BLaER1 treated with 17β-estradiol and CSF1 and Interleukin-3, amounts not matched to agents 10 nM and 100 nM (cell line): Measurements from ENCODE around the gene CACNA2D3.
A peak's percentile ranks its signal among the peaks of the same experiment; 100 is the strongest.

ENCODE experiments used
- H3K27ac ChIP-seq, 11 experiments: shearing (Covaris generic); formaldehyde crosslinking; 2 replicates each; pipeline ENCODE4 v1.8.1; 2022
- H3K27me3 ChIP-seq, 11 experiments: shearing (Covaris generic); formaldehyde crosslinking; 2 replicates each; pipeline ENCODE4 v1.8.1; 2022
- H3K36me3 ChIP-seq, 11 experiments: shearing (Covaris generic); formaldehyde crosslinking; 2 replicates each; pipeline ENCODE4 v1.8.1; 2022
- H3K4me1 ChIP-seq, 10 experiments: shearing (Covaris generic); formaldehyde crosslinking; 2 replicates each; pipeline ENCODE4 v1.8.1; 2022
- H3K4me2 ChIP-seq, 11 experiments: shearing (Covaris generic); formaldehyde crosslinking; 2 replicates each; pipeline ENCODE4 v1.8.1; 2022
- H3K4me3 ChIP-seq, 10 experiments: shearing (Covaris generic); formaldehyde crosslinking; 2 replicates each; pipeline ENCODE4 v1.8.1; 2022
- H3K9ac ChIP-seq, 11 experiments: shearing (Covaris generic); formaldehyde crosslinking; 2 replicates each; pipeline ENCODE4 v1.8.1; 2022
- H3K9me3 ChIP-seq, 11 experiments: shearing (Covaris generic); formaldehyde crosslinking; replicated peaks in 1 of 11; 2 replicates each; pipeline ENCODE4 v1.8.1; 2022
- H4K20me1 ChIP-seq, 11 experiments: shearing (Covaris generic); formaldehyde crosslinking; 2 replicates each; pipeline ENCODE4 v1.8.1; 2022
- Cebpa-rat ChIP-seq, 11 experiments: shearing (Covaris generic); IDR thresholded peaks; 2 replicates each; pipeline ENCODE4 v1.8.1; 2022

The CACNA2D3 gene

DNA sequence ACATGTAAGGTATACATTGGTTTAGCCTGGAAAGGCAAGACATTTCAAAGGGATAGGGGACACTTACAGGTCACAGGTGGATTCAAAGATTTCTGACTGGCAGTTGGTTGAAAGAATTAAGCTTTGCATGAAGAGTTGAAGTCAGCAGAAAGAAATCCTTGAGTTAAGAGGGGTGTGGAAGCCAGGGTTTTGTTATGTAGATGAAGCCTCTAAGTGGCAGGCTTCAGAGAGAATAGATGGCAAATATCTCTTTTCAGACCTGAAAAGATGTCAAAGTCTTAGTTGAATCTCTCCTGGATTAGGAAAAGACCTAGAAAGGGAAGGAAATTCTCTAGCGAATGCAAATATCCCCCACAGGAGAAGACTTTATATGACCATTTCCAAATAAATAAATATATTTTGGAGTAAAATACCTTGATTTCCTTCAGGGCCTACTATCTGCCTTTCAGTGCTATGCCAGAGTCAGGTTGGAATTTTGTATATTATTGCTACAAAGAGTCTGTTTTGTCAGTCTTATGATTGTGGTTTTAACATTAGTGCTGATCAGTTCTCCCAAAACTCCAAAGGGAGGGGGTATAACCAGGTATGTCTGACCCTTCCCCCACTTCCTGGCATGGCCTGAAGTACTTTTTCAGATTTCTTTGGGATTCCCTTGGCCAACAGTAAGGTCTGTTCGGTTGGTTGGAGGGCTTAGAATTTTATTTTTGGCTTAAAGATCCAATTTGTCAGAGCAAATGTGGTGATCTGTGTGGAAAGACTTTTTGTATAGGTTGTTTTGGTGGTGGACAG lies 519.1 kb downstream of the CACNA2D3 start:
- no peaks in the 10 kb centered on the region for H3K36me3 ChIP-seq
- H4K20me1 ChIP-seq, result no peaks in the 10 kb centered on the region
- no peak for TF ChIP-seq Cebpa-rat (IDR thresholded peaks at IDR 0.05)
- no peak overlapping the region for H3K27ac ChIP-seq
- H3K4me3 ChIP-seq, result no peak overlapping the region
- peaks cover 2 to 17% (median 11%) of the 10 kb centered on the region in 11 experiments; a peak in 15 of 22 replicates for H3K9me3 ChIP-seq
- no peak overlapping the region for H3K4me2 ChIP-seq
- no peaks in the 10 kb centered on the region for H3K27me3 ChIP-seq
- H3K4me1 ChIP-seq, result no peaks in the 10 kb centered on the region
- no peak overlapping the region for H3K9ac ChIP-seq

DNA sequence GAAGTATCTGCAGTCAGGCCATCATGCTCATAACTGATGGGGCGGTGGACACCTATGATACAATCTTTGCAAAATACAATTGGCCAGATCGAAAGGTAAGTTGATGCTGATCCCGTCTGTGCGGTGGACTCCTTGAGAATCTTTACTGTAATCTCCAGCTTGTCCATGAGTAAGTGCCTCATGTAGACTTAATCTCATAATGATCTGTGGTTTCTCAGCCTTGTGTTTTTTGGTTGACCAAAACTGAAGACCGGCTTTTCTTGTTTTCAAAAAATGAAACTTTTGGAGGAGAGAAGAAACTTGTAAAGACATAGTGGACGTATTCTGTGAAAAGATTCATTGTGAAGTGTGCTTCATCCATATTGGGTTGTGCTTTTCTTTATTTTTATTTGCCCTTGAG lies 519.8 kb downstream of the CACNA2D3 start:
- H3K4me1 ChIP-seq, result no peaks in the 10 kb centered on the region
- no peak overlapping the region for H3K4me3 ChIP-seq
- H3K27me3 ChIP-seq, result no peaks in the 10 kb centered on the region
- no peaks in the 10 kb centered on the region for H3K36me3 ChIP-seq
- peaks cover 8 to 24% (median 15%) of the 10 kb centered on the region in 11 experiments; a peak in 17 of 22 replicates for H3K9me3 ChIP-seq
- TF ChIP-seq Cebpa-rat (IDR thresholded peaks at IDR 0.05), result no peak
- no peak overlapping the region for H3K27ac ChIP-seq
- no peaks in the 10 kb centered on the region for H4K20me1 ChIP-seq
- H3K4me2 ChIP-seq, result no peak overlapping the region
- no peak overlapping the region for H3K9ac ChIP-seq

DNA sequence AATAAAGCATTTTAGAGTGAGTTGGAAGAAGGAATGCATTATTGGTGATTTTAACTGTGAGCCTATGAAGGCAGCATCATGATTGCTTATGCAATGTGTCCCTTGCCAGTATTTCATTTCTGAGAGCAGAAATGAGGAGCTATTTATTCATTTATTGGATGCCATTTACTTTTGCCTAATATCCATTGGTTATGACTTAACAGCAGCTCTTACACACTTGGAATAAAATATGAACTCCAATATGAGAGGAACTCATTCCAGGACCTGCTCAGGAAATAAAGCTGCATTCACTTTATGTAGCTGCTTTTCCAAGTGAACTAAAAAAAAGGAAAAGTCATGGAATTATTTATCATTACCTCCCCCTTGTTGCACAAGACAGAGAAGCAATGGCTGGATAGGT lies 525.4 kb downstream of the CACNA2D3 start:
- Histone ChIP-seq H4K20me1 (no peaks in the 10 kb centered on the region), H3K9ac (no peak overlapping the region), H3K4me1 (peaks cover 0 to under 1% (median 0%) of the 10 kb centered on the region in 10 experiments; a peak in 5 of 20 replicates), H3K4me3 (no peak overlapping the region), H3K4me2 (no peak overlapping the region), H3K27ac (no peak overlapping the region), H3K36me3 (no peaks in the 10 kb centered on the region), H3K9me3 (peaks cover 9 to 46% (median 19%) of the 10 kb centered on the region in 11 experiments; a peak in 20 of 22 replicates), H3K27me3 (no peaks in the 10 kb centered on the region)
- no peak for TF ChIP-seq Cebpa-rat (IDR thresholded peaks at IDR 0.05)

DNA sequence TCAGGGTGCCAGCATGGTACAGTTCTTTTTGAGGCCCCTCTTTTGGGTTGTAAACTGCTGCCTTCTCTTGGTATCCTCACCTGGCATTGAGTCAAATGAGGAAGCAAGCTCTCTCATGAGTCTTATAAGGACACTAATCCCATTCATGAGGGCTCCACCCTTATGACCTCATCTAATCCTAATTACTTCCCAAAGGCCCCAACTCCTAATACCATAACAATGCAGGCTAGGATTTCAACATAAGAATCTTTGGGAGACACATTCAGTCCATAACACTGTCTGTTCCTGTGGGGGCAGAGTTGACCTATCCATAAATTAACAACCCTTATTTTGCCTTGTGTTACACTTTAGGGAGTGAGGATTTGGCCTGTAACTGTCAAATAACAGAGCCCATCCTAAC lies 527.2 kb downstream of the CACNA2D3 start:
- no peaks in the 10 kb centered on the region for H3K36me3 ChIP-seq
- no peak overlapping the region for H3K9ac ChIP-seq
- no peak overlapping the region for H3K27ac ChIP-seq
- peaks cover 7 to 11% (median 10%) of the 10 kb centered on the region in 10 experiments; a peak in 17 of 20 replicates for H3K4me1 ChIP-seq
- TF ChIP-seq Cebpa-rat (IDR thresholded peaks at IDR 0.05), result no peak
- no peak overlapping the region for H3K4me3 ChIP-seq
- no peaks in the 10 kb centered on the region for H4K20me1 ChIP-seq
- H3K9me3 ChIP-seq, result peaks cover 9 to 44% (median 19%) of the 10 kb centered on the region in 11 experiments; a peak in 20 of 22 replicates
- H3K4me2 ChIP-seq, result no peak overlapping the region
- H3K27me3 ChIP-seq, result no peaks in the 10 kb centered on the region

DNA sequence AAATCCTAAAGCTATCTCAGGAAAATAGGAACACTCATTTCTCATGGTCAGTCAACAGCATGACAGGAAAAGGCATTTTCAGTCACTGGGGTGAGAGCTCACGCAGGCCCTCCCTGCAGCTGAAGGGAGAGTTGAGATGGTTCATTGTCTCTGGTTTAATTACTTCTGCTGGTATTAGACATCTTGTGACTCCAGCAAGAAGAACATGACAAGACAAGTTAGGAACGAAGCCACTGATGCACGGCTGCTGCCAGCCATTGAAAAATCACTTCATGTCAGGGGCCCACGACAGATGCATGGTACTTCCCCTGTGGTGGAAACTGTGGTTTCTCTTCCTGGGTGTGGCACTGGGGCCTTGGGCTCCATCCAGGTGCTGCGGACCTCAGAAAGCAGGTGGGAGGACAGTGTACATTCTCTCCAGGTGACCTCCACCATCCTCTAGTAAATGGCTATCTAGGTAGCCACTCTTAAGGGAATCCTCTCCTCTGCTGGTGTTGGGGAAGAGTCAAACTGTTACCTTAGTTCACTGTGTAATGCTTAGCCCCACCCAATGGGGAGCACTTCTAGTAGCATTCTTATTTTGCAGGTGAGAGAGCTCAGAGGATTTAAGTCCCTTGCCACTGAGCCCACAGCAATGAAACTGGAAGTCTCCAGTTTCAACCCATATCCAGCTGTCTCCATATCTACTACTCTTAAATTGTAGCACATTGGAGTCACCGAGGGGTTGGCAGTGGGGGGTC lies 531.3 kb downstream of the CACNA2D3 start:
- Histone ChIP-seq H3K4me2 (peak overlapping the region; percentile 6 to 56 (median 41); a peak in 20 of 22 replicates), H3K27ac (peak overlapping the region in 2 of 11 experiments; percentile 29 to 38; a peak in 2 of 22 replicates)
- TF ChIP-seq Cebpa-rat (IDR thresholded peaks at IDR 0.05), result no peak

DNA sequence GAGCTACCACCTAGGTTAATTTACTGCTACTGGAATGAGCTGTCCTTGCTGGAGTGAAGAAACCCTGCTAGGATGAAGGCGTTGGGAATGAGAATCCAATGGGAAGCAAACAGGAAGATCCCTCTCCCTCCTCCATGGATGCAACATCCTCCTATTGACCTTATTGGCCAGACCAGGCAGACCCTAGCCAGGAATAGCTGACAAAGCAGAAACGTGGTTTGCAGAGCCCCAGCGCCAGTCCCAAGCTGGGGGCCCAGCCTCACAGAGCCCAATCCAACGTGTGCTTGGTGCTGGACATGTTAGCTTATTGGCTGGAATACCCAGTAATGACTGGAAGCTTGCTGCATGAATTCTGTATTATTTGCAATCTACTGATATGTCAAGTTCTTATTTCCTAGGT lies 532.4 kb downstream of the CACNA2D3 start:
- Histone ChIP-seq H3K27ac (no peak overlapping the region), H4K20me1 (no peaks in the 10 kb centered on the region), H3K9me3 (peaks cover 0 to 4% (median 0%) of the 10 kb centered on the region in 11 experiments; a peak in 2 of 22 replicates), H3K9ac (no peak overlapping the region), H3K36me3 (no peaks in the 10 kb centered on the region), H3K27me3 (no peaks in the 10 kb centered on the region), H3K4me3 (no peak overlapping the region), H3K4me2 (no peak overlapping the region), H3K4me1 (peaks cover 7 to 11% (median 10%) of the 10 kb centered on the region in 10 experiments; a peak in 17 of 20 replicates)
- TF ChIP-seq Cebpa-rat (IDR thresholded peaks at IDR 0.05), result no peak

More for the DNA sequence above, 531.3 kb downstream of the CACNA2D3 start:
- H3K4me3 ChIP-seq, result no peak overlapping the region
- peaks cover 0 to 16% (median 5%) of the 10 kb centered on the region in 11 experiments; a peak in 8 of 22 replicates for H3K9me3 ChIP-seq
- peaks cover 7 to 11% (median 10%) of the 10 kb centered on the region in 10 experiments; a peak in 17 of 20 replicates for H3K4me1 ChIP-seq
- no peaks in the 10 kb centered on the region for H4K20me1 ChIP-seq
- no peaks in the 10 kb centered on the region for H3K27me3 ChIP-seq
- H3K9ac ChIP-seq, result no peak overlapping the region
- H3K36me3 ChIP-seq, result no peaks in the 10 kb centered on the region

DNA sequence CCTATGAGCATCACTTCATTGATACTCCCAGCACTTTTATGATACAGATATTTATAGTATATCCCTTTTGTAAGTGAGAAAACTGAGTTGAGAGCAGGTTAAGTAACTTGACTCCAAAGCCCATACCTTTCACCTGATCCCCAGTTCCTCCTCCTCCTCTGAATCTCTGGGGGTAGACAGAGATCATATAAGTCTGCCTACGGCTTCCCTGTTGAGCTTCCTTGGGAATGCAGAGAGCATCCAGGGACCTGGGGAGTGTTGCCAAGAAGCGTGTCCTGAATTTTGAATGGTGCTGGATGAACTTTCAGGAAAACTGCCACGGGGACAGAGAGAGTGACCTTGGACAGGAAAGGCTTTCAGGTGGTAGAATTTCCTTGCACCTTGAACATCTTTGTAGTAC lies 537.0 kb downstream of the CACNA2D3 start:
- Histone ChIP-seq H3K27me3 (no peaks in the 10 kb centered on the region), H3K27ac (no peak overlapping the region), H3K4me1 (no peaks in the 10 kb centered on the region), H3K36me3 (no peaks in the 10 kb centered on the region), H3K9ac (no peak overlapping the region), H4K20me1 (no peaks in the 10 kb centered on the region), H3K4me3 (no peak overlapping the region), H3K9me3 (no peaks in the 10 kb centered on the region), H3K4me2 (no peak overlapping the region)
- TF ChIP-seq Cebpa-rat (IDR thresholded peaks at IDR 0.05), result no peak

DNA sequence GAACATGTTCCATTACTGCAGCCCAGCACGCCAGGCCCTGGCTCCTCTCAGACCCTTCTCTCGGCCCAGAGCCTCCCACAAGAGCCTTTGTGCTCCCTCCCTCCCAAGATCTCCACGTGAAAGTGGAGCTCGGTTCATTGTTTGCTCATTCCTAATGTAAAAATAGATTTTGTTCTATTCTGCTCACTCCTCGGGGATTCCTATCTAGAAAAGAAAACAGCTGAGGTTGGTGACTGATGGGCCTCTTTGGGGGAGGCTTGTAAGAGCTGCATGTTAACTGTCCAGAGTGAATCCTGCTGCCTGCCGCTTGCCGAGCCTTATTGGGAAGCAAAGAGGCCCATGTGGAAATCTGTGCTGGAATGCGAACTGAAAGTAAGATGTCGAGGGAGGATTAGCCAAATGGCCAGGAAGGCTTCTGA lies 538.4 kb downstream of the CACNA2D3 start:
- Histone ChIP-seq H3K9ac (no peak overlapping the region), H3K27me3 (no peaks in the 10 kb centered on the region), H3K4me2 (no peak overlapping the region; a peak in 1 of 22 replicates), H4K20me1 (no peaks in the 10 kb centered on the region), H3K36me3 (no peaks in the 10 kb centered on the region), H3K4me3 (no peak overlapping the region), H3K9me3 (no peaks in the 10 kb centered on the region), H3K4me1 (no peaks in the 10 kb centered on the region), H3K27ac (no peak overlapping the region)
- no peak for TF ChIP-seq Cebpa-rat (IDR thresholded peaks at IDR 0.05)

DNA sequence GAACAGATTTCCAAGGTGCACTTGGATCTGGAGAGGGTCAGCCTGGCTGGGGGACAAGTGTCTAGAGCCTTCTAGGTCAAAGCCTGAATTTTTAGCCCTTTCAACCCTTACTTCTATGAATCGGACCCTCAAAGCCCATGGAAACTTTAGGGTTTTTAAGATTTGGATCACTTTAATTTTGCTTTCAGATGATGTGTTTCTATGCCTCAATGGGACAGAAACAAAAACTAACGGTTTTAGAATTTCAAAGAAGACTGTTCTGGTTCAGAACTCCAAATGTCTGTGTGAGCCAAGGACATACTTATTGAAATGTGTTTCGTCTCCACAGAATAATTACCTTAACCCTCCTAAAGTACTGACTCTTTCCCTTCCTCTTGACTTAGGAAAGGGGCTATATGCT lies 538.8 kb downstream of the CACNA2D3 start:
- no peak for TF ChIP-seq Cebpa-rat (IDR thresholded peaks at IDR 0.05)
- Histone ChIP-seq H4K20me1 (no peaks in the 10 kb centered on the region), H3K4me3 (no peak overlapping the region), H3K36me3 (no peaks in the 10 kb centered on the region), H3K4me1 (no peaks in the 10 kb centered on the region), H3K27ac (no peak overlapping the region), H3K9ac (no peak overlapping the region), H3K4me2 (no peak overlapping the region), H3K9me3 (no peaks in the 10 kb centered on the region), H3K27me3 (no peaks in the 10 kb centered on the region)
